HEK293 (cell line): ENCODE data around the gene TRNP1.

Experiments
- CTCF ChIA-PET: fragments of 350-600 bp; formaldehyde crosslinking; extraction: SDS; loops from one replicate; lab custom pipeline; 2021; ENCODE audit warnings: antibody characterized with exemption; lab: Yijun Ruan, JAX
- POLR2A ChIA-PET: fragments of 300-600 bp; formaldehyde crosslinking; extraction: SDS; loops from one replicate; lab custom pipeline; 2020; ENCODE audit warnings: antibody characterized with exemption, inconsistent platforms; lab: Yijun Ruan, JAX
- H3K27ac ChIP-seq: fragments of 200-500 bp; sonication (Bioruptor generic); 2 replicates; pipeline ENCODE4 v1.5.1; 2014; ENCODE audit warnings: low read depth, low read length, control low read depth, inconsistent platforms; ENCODE audit errors: extremely low read depth
- H3K36me3 ChIP-seq, 2 experiments: fragments of 200-500 bp in 1 of 2; sonication (Bioruptor generic) in 1 of 2; 1 replicate in 1 of 2; 2 replicates in 1 of 2; pipeline ENCODE4 v1.5.1; 2014 to 2017; ENCODE audit warnings: inconsistent platforms in 2 of 2, low read length in 2 of 2; ENCODE audit not compliant: control insufficient read depth in 2 of 2, insufficient read depth in 1 of 2
- H3K4me1 ChIP-seq: fragments of 200-500 bp; sonication (Bioruptor generic); 2 replicates; pipeline ENCODE4 v1.5.1; 2014; ENCODE audit warnings: mild to moderate bottlenecking, low read length, inconsistent platforms; ENCODE audit not compliant: control insufficient read depth, insufficient read depth
- H3K4me3 ChIP-seq: 2 replicates; pipeline ENCODE4 v1.5.1; 2011; ENCODE audit warnings: low read depth, mild to moderate bottlenecking, control low read depth, low read length, moderate library complexity
- H3K9me3 ChIP-seq: fragments of 200-500 bp; sonication (Bioruptor generic); 2 replicates; pipeline ENCODE4 v1.5.1; 2014; ENCODE audit warnings: low read depth, low read length, inconsistent platforms; ENCODE audit not compliant: control insufficient read depth, insufficient read depth
- EGR2 ChIP-seq: fragments of 450-650 bp; formaldehyde crosslinking; IDR thresholded peaks from 2 replicates; pipeline ENCODE4 v1.5.1; 2016; ENCODE audit warnings: low read depth, missing biosample characterization, missing genetic modification characterization
- GLIS1 ChIP-seq: fragments of 450-650 bp; formaldehyde crosslinking; IDR thresholded peaks from 2 replicates; pipeline ENCODE4 v1.5.1; 2016; ENCODE audit warnings: missing biosample characterization, missing genetic modification characterization
- GLIS2 ChIP-seq: fragments of 450-650 bp; formaldehyde crosslinking; IDR thresholded peaks from 2 replicates; pipeline ENCODE4 v1.5.1; 2016; ENCODE audit warnings: missing biosample characterization, missing genetic modification characterization
- KLF17 ChIP-seq: fragments of 450-650 bp; formaldehyde crosslinking; IDR thresholded peaks from 2 replicates; pipeline ENCODE4 v1.5.1; 2016; ENCODE audit warnings: missing biosample characterization, missing genetic modification characterization
- KLF8 ChIP-seq: fragments of 450-650 bp; formaldehyde crosslinking; IDR thresholded peaks from 2 replicates; pipeline ENCODE4 v1.5.1; 2016; ENCODE audit warnings: missing biosample characterization, missing genetic modification characterization
- TRIM28 ChIP-seq: IDR thresholded peaks from 2 replicates; pipeline ENCODE4 v1.6.1; 2011; ENCODE audit warnings: low read length, control low read depth, borderline replicate concordance
- TSHZ1 ChIP-seq: fragments of 450-650 bp; formaldehyde crosslinking; IDR thresholded peaks from 2 replicates; pipeline ENCODE4 v1.5.1; 2016; ENCODE audit warnings: missing biosample characterization, missing genetic modification characterization, borderline replicate concordance
- ZBTB17 ChIP-seq: fragments of 450-650 bp; formaldehyde crosslinking; IDR thresholded peaks from 2 replicates; pipeline ENCODE4 v1.5.1; 2016; ENCODE audit warnings: missing biosample characterization, missing genetic modification characterization
- ZFP69B ChIP-seq: fragments of 450-650 bp; formaldehyde crosslinking; IDR thresholded peaks from 2 replicates; pipeline ENCODE4 v1.5.1; 2016; ENCODE audit warnings: missing biosample characterization, missing genetic modification characterization
- ZNF114 ChIP-seq: fragments of 450-650 bp; formaldehyde crosslinking; IDR thresholded peaks from 2 replicates; pipeline ENCODE4 v1.5.0; 2017; ENCODE audit warnings: missing biosample characterization, missing genetic modification characterization
- ZNF175 ChIP-seq: fragments of 450-650 bp; formaldehyde crosslinking; IDR thresholded peaks from 2 replicates; pipeline ENCODE4 v1.5.1; 2016; ENCODE audit warnings: missing biosample characterization, missing genetic modification characterization
- ZNF223 ChIP-seq: fragments of 450-650 bp; formaldehyde crosslinking; IDR thresholded peaks from 2 replicates; pipeline ENCODE4 v1.5.1; 2016; ENCODE audit warnings: missing biosample characterization, missing genetic modification characterization
- ZNF449 ChIP-seq: fragments of 450-650 bp; formaldehyde crosslinking; IDR thresholded peaks from 2 replicates; pipeline ENCODE4 v1.5.1; 2017; ENCODE audit warnings: missing biosample characterization, mild to moderate bottlenecking, missing genetic modification characterization, moderate library complexity
- ZNF529 ChIP-seq: fragments of 450-650 bp; formaldehyde crosslinking; IDR thresholded peaks from 2 replicates; pipeline ENCODE4 v1.5.1; 2017; ENCODE audit warnings: missing genetic modification characterization, missing biosample characterization; ENCODE audit not compliant: insufficient replicate concordance
- ZNF548 ChIP-seq: fragments of 450-650 bp; formaldehyde crosslinking; IDR thresholded peaks from 2 replicates; pipeline ENCODE4 v1.5.1; 2016; ENCODE audit warnings: missing biosample characterization, missing genetic modification characterization
- ZNF623 ChIP-seq: fragments of 450-650 bp; formaldehyde crosslinking; IDR thresholded peaks from 2 replicates; pipeline ENCODE4 v1.5.1; 2016; ENCODE audit warnings: missing biosample characterization, missing genetic modification characterization
- ZNF670 ChIP-seq: fragments of 450-650 bp; formaldehyde crosslinking; IDR thresholded peaks from 2 replicates; pipeline ENCODE4 v1.5.1; 2016; ENCODE audit warnings: missing biosample characterization, missing genetic modification characterization, low read depth
- ZNF768 ChIP-seq: fragments of 450-650 bp; formaldehyde crosslinking; IDR thresholded peaks from 2 replicates; pipeline ENCODE4 v1.5.1; 2018; ENCODE audit warnings: missing biosample characterization, mild to moderate bottlenecking, missing genetic modification characterization
- ZNF830 ChIP-seq: fragments of 450-650 bp; IDR thresholded peaks from 2 replicates; pipeline ENCODE4 v1.5.0; 2018; ENCODE audit warnings: missing biosample characterization, missing genetic modification characterization, low read depth, mild to moderate bottlenecking, moderate library complexity
- ZSCAN18 ChIP-seq: fragments of 450-650 bp; formaldehyde crosslinking; IDR thresholded peaks from 2 replicates; pipeline ENCODE4 v1.5.1; 2016; ENCODE audit warnings: missing biosample characterization, missing genetic modification characterization
- ZSCAN23 ChIP-seq: fragments of 450-650 bp; formaldehyde crosslinking; IDR thresholded peaks from 2 replicates; pipeline ENCODE4 v1.5.1; 2016; ENCODE audit warnings: missing biosample characterization, missing genetic modification characterization

The TRNP1 gene

GRCh38 chr1:26999440-26999987, 6.0 kb downstream of the TRNP1 start (continued):
- no peak for TF ChIP-seq EGR2 (tag by site-specific recombination)

- no peaks in the 10 kb centered on the region; the same call in 1 of the 2 replicates for H3K4me1 ChIP-seq
Measured at GRCh38 chr1:27000090-27000816, 6.8 kb downstream of the TRNP1 start.

GRCh38 chr1:27000817-27001460, 7.4 kb downstream of the TRNP1 start:
- no peak overlapping the region for H3K27ac ChIP-seq
- no peak overlapping the region for H3K4me3 ChIP-seq
- TF ChIP-seq ZNF548 (tag by site-specific recombination) (no peak), ZBTB17 (tag by site-specific recombination) (no peak), KLF17 (no peak), ZNF175 (no peak), TSHZ1 (tag by site-specific recombination) (no peak), ZFP69B (tag by site-specific recombination) (no peak), ZNF223 (tag by site-specific recombination) (no peak), ZNF449 (no peak), ZNF529 (tag by site-specific recombination) (no peak)
- no peaks in the 10 kb centered on the region; the same call in 1 of the 2 replicates for H3K4me1 ChIP-seq
- no peaks in the 10 kb centered on the region for H3K9me3 ChIP-seq
- POLR2A ChIA-PET: interaction anchor here (1.1 kb wide), 1 partner anchor 9 kb away, joined by 4 read pairs; no protein-coding TSS in a partner anchor
- CTCF ChIA-PET: interaction anchor here (0.6 to 9.3 kb wide), 6 partner anchors 34 to 284 kb away, joined by 3 to 141 read pairs (median 4); no protein-coding TSS in a partner anchor
- H3K36me3 ChIP-seq: peaks cover 0 to 6% of the 10 kb centered on the region in 2 experiments; a peak in 1 of 3 replicates

More at GRCh38 chr1:27000090-27000816, 6.8 kb downstream of the TRNP1 start:
- Histone ChIP-seq H3K4me3 (no peak overlapping the region), H3K36me3 (peaks cover 0 to 6% of the 10 kb centered on the region in 2 experiments; a peak in 2 of 3 replicates), H3K9me3 (no peaks in the 10 kb centered on the region), H3K27ac (no peak overlapping the region)
- ChIA-PET POLR2A (interaction anchor here (0.5 to 1.1 kb wide), 2 partner anchors 9 kb away, joined by 3 to 4 read pairs; no protein-coding TSS in a partner anchor), CTCF (interaction anchor here (0.6 to 9.3 kb wide), 8 partner anchors 8 to 285 kb away, joined by 3 to 141 read pairs (median 4); no protein-coding TSS in a partner anchor)
- TF ChIP-seq ZNF175 (no peak), ZNF223 (tag by site-specific recombination) (no peak), ZNF670 (tag by site-specific recombination) (no peak), KLF8 (tag by site-specific recombination) (no peak), GLIS2 (tag by site-specific recombination) (no peak), ZNF830 (tag by site-specific recombination) (no peak), ZSCAN23 (no peak), ZSCAN18 (no peak), ZNF768 (tag by site-specific recombination) (no peak), GLIS1 (tag by site-specific recombination) (no peak), TRIM28 (no peak), ZNF623 (tag by site-specific recombination) (no peak), ZNF114 (tag by site-specific recombination) (no peak)
